Right atrium auricular region (tissue), 2 donors: ENCODE results near the gene IGFBPL1. TPM values are rescaled to one million over a fixed set of nuclear protein-coding genes. Genes with fewer than 3 reads are reported as not detected.
A peak's percentile ranks its signal among the peaks of the same experiment; 100 is the strongest.

Experiments used
- DNase-seq: peaks from one replicate; pipeline ENCODE4 v3.0.0-alpha.2; 2019; ENCODE audit warnings: low spot score
- H3K27ac ChIP-seq, 2 donors: fragments of 200-600 bp; sonication (generic); 1 replicate in 1 of 2; 2 replicates in 1 of 2; pipeline ENCODE4 v1.5.1; 2016 to 2019
- H3K27me3 ChIP-seq, 2 donors: fragments of 200-600 bp; sonication (generic); one replicate each; pipeline versions ENCODE4 v1.5.1 to v1.6.0; 2017 to 2019
- H3K36me3 ChIP-seq: fragments of 200-600 bp; sonication (generic); one replicate; pipeline ENCODE4 v1.5.1; 2016
- H3K4me1 ChIP-seq, 2 donors: fragments of 200-600 bp; sonication (generic); one replicate each; pipeline versions ENCODE4 v1.5.1 to v1.6.0; 2017 to 2019
- H3K4me3 ChIP-seq, 2 donors: fragments of 200-600 bp; sonication (generic); 1 replicate in 1 of 2; 2 replicates in 1 of 2; pipeline ENCODE4 v1.5.1; 2017 to 2019; ENCODE audit warnings: mild to moderate bottlenecking in 1 of 2, moderate library complexity in 1 of 2
- H3K9me3 ChIP-seq, 2 donors: fragments of 200-600 bp; sonication (generic); one replicate each; pipeline ENCODE4 v1.5.1; 2019
- CTCF ChIP-seq, 2 donors: fragments of 200-600 bp; sonication (generic); IDR thresholded peaks; one replicate each; pipeline ENCODE4 v1.5.1; 2019; ENCODE audit warnings: antibody characterized with exemption in 2 of 2
- total RNA-seq, 2 donors: library from RNA; depleted of rRNA; stranded (reverse); fragments of >200 nt; gene quantifications; one replicate each; pipeline ENCODE4 v1.1.0, GENCODE V29; 2016

The IGFBPL1 gene
- total RNA-seq, 2 donors from 2014 or later, result 1.3 to 2.8 TPM

- peak overlapping the region in 1 of 2 donors; percentile 85 for H3K4me3 ChIP-seq
- no peaks in the 10 kb centered on the region for H3K9me3 ChIP-seq
- no peak for DNase-seq
- H3K4me1 ChIP-seq, result peaks cover 3 to 17% of the 10 kb centered on the region in 2 donors
- no peak overlapping the region for H3K27ac ChIP-seq
- H3K36me3 ChIP-seq, result peaks cover 9% of the 10 kb centered on the region
- H3K27me3 ChIP-seq, result no peaks in the 10 kb centered on the region
- TF ChIP-seq CTCF (IDR thresholded peaks at IDR 0.05), result no peak
Observed at GRCh38 chr9:38391278-38392118, 32.8 kb downstream of the IGFBPL1 start.

- no peak overlapping the region for H3K4me3 ChIP-seq
- H3K27me3 ChIP-seq, result no peaks in the 10 kb centered on the region
- H3K36me3 ChIP-seq, result peaks cover 2% of the 10 kb centered on the region
- peak overlapping the region in 1 of 2 donors; percentile 32 for H3K27ac ChIP-seq
- no peak for DNase-seq
- H3K4me1 ChIP-seq, result peaks cover 3 to 17% of the 10 kb centered on the region in 2 donors
- no peak for TF ChIP-seq CTCF (IDR thresholded peaks at IDR 0.05)
- H3K9me3 ChIP-seq, result no peaks in the 10 kb centered on the region
Observed at GRCh38 chr9:38390851-38391250, 33.4 kb downstream of the IGFBPL1 start.

GRCh38 chr9:38390442-38390841, 33.8 kb downstream of the IGFBPL1 start:
- H3K4me1 ChIP-seq, result peaks cover 3 to 17% of the 10 kb centered on the region in 2 donors
- no peaks in the 10 kb centered on the region for H3K36me3 ChIP-seq
- DNase-seq, result no peak
- no peaks in the 10 kb centered on the region for H3K9me3 ChIP-seq
- H3K4me3 ChIP-seq, result no peak overlapping the region
- TF ChIP-seq CTCF (IDR thresholded peaks at IDR 0.05), result no peak
- peak overlapping the region in 1 of 2 donors; percentile 32 for H3K27ac ChIP-seq
- no peaks in the 10 kb centered on the region for H3K27me3 ChIP-seq

GRCh38 chr9:38389313-38389712, 34.9 kb downstream of the IGFBPL1 start:
- DNase-seq, result no peak
- H3K4me1 ChIP-seq, result peaks cover 3 to 17% of the 10 kb centered on the region in 2 donors
- no peak overlapping the region for H3K4me3 ChIP-seq
- no peak for TF ChIP-seq CTCF (IDR thresholded peaks at IDR 0.05)
- H3K27me3 ChIP-seq, result no peaks in the 10 kb centered on the region
- no peaks in the 10 kb centered on the region for H3K36me3 ChIP-seq
- H3K9me3 ChIP-seq, result peaks cover 0 to 9% of the 10 kb centered on the region in 2 donors
- H3K27ac ChIP-seq, result peak overlapping the region; percentile 28

- Histone ChIP-seq H3K4me1 (peaks cover 3 to 15% of the 10 kb centered on the region in 2 donors), H3K36me3 (no peaks in the 10 kb centered on the region)
Observed at GRCh38 chr9:38388283-38389223, 35.7 kb downstream of the IGFBPL1 start.

More at GRCh38 chr9:38388283-38389223, 35.7 kb downstream of the IGFBPL1 start:
- H3K27me3 ChIP-seq, result no peaks in the 10 kb centered on the region
- TF ChIP-seq CTCF (IDR thresholded peaks at IDR 0.05), result no peak
- peaks cover 0 to 9% of the 10 kb centered on the region in 2 donors for H3K9me3 ChIP-seq
- no peak overlapping the region for H3K4me3 ChIP-seq
- DNase-seq, result no peak
- peak overlapping the region; percentile 28 for H3K27ac ChIP-seq
